Skin of body (tissue), 2 donors: Measurements from ENCODE around the gene TXN2. TPM values are rescaled to one million over a fixed set of nuclear protein-coding genes. Genes with fewer than 3 reads are reported as not detected.

Source experiments
- DNase-seq: peaks from one replicate; lab custom pipeline; 2025; lab: John Stamatoyannopoulos, UW
- total RNA-seq: library from RNA; depleted of rRNA; stranded (reverse); fragments of >200 nt; gene quantifications from one replicate; pipeline ENCODE4 v1.2.3, GENCODE V29; 2014

Gene TXN2
- total RNA-seq, 1 donor from 2014 or later = 20.2 TPM

DNA sequence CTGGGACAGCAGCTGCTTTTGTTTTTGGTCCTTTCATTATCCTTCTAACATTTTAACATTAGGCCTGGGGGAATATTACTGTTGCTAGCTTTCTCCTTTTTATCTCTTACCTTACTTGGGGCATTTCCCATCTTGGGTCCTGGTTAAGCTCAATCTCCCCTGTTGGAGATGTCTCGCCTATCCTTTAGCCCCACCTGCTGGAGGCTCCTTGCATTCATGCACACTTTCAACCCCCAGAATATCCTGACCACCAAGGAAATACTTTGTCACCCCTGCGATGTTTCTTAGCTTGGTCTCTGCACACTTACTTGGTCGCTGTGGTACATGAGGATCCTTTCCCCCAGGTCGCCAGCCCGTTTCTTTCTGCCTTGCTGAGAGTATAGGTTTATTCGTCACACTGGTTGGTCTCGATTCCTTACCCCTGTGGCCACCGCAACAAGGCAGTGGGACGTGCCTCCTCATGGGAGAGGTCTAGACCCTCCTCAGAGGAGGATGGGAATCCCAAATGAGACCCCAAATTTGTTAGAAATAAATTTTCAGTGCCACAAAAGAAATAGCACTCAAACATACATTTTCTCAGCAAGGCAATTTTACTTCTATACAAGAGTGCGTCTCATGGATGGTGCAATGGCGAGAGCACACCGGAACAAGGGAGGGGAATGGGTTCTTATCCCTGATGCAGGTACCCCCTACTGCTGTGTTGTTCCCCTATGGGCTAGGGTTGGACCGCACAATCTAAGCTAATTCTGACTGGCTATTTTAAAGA is 5.4 kb upstream of the TXN2 start:
- no peak for DNase-seq

DNA sequence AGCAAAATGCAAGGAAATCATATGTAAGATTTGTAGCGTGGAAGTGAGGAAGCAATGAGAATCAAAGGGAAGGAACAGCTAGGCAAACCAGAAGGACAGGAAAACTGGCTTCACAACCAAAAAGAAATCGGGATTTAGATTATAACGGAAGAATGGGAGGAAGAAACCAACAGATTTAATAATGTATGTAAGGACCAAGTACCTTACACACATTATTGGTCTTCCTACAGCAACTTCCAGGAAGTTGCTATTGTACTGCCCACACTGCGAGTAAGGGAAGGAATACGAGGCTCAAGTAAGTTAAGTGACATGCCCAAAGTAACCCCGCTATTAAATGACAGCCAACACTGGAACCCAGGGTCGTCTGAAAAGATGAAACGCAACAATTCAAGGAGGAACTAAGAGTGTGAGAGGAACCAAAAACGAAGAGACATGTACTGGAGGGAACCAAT is 473 bp downstream of the TXN2 start:
- peak; percentile 92 for DNase-seq

DNA sequence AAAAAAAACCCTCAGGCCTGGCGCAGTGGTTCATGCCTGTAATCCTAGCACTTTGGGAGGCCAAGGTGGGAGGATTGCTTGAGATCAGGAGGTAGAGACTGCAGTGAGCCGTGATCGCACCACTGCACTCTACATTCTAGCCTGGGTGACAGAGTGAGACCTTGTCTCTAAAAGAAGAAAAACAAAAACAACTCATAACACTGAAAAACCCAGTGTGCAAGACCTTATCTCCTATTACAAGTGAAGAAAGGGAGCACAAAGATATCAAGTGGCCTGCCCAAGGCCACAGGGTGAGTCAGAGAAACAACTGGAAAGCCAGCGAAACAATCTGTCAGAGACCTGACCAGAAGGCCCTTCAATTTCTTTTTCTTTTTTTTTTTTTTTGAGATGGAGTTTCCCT is 2.5 kb downstream of the TXN2 start:
- DNase-seq = no peak

DNA sequence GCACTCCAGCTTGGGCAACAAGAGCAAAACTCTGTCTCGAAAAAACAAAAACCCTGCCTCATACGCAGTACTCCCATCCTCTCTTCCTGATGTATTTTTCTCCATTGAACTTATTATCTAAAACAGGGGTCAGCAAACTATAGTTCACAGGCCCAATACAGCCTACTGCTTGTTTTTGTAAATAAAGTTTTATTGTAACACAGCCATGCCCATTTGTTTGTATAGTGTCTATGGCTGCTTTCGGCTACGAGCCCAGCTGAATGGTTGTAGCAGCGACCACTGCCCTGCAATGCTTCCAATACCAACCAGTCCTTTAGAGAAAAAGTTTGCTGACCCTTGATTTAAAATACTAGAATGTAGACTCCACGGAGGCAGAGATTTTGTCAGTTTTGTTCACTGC is 6.1 kb downstream of the TXN2 start:
- no peak for DNase-seq

DNA sequence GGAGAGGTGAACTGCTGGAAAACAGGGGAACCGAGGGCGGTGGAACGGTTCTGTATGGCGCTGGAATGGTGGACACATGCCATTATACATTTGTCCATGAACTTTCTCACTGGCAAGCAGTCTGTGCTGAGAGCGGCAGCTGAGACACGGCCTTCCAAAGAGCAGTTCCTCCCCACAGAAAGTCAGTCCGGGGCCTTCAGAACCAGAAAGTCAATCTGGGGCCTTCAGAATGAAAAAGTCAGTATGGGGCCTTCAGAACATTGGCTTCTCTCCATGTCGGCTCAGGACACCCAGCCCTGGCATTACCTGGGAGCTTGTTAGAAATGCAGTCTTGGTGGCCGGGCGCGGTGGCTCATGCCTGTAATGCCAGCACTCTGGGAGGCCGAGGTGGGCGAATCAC is 8.8 kb downstream of the TXN2 start:
- no peak for DNase-seq

DNA sequence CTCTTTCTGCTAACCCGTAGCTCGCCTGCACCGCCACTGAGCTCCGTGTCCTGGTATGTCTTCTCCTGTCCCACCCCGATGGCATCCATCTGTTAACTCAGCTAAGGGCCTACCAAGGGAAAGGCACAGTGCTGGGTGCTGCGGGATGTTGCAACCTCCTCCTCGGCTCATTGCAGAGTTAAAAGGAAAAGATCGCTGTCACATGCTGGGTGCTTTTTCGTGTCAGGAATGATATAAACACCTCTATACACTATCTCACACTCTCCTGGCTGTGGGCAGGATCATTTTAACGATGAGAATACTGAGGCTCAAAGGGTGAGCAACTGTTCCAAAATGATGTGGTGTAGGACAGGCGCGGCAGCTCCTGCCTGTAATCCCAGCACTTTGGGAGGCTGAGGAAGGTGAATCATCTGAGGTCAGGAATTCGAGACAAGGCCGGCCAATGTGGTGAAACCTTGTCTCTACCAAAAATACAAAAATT is 10.1 kb downstream of the TXN2 start:
- no peak for DNase-seq

DNA sequence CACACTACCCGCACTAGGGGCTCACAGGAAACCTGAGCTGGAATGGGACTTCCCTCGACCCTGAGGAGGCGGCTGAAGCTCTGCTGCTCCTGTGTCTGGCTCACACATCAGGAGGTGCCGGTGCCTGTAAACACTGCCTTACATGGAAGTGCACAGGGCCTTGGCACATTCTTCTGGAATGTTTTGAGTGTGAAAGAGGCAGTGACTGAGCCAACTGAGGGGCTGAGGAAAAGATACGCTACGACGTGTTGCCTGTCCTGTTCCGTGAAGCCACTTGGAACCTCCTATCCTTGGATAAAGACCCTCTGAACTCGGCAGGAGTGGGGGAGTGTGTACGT is 10.5 kb downstream of the TXN2 start:
- no peak for DNase-seq

DNA sequence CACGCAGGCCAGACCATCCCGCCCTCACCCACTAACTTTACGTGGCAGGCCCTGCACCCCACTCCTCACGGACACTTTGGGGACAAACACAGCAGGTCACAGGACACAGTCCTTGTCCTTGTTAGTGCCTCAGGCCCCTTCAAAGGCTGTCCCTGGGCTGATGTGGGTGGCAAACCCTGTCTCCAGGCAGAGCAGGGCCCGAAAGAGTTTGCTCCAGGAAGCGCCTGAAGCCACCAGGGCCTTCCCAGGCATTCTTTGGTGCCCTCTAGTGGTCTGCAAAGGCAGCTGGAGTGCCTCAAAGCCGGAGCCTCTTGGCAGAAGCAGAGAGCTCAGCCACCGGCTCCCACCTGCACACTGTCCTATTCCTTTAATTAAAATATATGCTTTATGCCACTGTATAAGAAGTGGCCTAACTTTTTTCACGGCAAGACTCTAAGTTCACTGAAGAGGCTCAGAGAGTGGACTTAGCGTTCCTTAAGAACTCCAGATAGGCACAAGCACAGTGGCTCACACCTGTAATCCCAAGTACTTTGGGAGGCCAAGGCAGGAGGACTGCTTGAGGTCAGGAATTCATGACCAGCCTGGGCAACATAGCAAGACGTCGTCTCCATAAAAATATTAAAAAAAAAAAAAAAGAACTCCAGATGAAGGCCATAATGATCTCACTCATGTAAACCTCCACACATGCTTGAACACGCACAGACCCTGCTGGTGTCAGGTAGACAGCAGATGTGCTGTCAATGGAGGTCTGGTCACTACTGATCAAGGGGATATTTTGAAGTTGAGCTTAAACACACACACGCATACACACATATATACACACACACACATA is 11.1 kb downstream of the TXN2 start:
- peak; percentile 78 for DNase-seq

DNA sequence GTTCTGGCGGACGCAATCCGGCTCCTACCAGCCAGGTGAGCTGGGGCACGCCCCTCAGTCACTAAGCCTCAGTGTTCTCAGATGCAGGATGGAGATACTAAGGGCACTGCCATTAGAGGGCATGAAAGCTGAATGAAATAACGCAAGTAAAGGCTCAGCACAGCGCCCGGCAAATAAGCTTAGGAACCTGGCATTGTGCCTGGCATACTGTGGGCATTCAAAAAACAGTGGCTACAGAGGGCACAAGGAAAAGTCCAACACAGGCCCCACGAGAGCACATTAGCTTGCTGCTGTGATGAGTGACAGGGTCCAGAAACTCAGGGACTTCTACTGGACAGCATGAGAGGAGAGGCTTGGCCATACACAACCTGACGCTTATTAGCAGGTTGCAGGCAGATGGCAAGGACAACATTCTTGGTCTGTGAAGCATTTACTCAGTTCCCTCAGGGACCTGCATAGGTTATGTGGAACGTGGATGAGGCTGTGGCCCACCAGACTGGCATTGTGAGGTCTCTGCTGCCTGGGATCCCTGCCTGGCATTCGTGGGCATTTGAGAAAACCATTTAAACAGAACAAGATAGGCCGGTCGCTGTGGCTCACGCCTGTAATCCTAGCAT is 12.2 kb downstream of the TXN2 start:
- DNase-seq = no peak

DNA sequence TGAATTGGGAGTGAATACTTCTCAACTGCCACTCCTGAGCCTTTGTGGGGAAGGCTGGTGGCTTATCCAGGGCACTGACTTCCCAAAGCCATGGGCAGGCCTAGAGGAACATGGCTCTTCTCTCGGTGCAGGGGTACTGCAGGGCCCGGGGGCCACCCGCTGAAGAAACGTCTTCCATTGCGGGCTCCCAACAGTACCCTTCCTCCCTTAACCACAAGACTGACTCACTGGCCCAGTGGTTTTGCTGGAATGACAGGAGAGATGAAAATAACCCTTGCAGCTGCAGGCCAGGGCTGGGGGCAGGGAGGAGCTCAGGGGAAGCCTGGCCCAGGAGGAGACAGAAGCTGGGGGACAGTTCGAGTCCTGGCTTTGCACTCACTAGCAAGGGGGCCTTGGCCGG is 13.5 kb downstream of the TXN2 start:
- no peak for DNase-seq

DNA sequence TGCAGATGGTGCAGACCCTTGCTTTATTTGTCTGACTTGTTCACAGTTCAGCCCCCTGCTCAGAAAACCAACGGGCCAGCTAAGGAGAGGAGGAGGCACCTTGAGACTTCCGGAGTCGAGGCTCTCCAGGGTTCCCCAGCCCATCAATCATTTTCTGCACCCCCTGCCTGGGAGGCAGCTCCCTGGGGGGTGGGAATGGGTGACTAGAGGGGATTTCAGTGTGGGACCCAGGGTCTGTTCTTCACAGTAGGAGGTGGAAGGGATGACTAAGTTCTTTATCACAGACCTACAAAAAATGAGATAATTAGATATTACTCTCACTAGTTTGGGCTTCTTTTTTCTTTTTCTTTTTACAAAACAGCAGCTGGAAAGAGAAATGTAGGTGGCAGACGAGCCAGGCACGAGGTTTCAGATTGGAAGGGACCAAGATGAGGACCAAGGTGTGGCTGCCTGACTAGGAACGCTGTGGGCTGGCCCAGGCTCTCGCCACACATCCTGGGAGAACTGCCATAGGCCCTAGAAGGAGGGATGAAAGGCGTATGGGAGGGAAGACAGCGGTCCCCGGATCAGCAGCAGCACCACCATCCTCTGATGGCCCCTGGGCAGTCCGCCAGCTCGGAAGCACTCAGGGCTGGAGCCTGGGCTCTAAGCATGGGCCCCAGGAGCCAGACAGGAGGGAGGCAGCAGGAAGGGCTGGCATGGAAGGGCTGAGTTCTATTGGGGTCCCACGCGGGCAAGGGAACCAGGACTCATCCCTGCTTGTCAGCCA is 14.2 kb downstream of the TXN2 start:
- no peak for DNase-seq

DNA sequence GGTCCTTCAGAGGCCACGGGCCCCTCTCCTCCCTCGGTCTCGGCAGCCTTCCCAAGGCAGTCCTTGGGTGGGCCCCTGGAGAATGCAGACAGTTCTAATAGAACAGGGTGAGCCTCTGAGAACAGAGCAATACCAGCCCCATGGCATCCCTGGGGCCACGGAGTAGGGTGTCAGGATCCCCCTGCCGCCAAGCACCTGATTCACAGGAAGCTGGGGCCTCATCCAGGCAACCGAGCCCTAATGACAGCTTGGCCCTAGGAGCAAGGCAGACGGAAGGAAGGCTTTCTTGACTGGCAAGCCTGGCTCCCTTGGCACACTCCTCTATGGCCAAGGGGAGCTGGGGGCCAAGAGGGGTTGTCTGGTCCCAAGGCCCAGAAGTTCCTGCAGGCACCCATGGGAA is 15.2 kb downstream of the TXN2 start:
- no peak for DNase-seq

DNA sequence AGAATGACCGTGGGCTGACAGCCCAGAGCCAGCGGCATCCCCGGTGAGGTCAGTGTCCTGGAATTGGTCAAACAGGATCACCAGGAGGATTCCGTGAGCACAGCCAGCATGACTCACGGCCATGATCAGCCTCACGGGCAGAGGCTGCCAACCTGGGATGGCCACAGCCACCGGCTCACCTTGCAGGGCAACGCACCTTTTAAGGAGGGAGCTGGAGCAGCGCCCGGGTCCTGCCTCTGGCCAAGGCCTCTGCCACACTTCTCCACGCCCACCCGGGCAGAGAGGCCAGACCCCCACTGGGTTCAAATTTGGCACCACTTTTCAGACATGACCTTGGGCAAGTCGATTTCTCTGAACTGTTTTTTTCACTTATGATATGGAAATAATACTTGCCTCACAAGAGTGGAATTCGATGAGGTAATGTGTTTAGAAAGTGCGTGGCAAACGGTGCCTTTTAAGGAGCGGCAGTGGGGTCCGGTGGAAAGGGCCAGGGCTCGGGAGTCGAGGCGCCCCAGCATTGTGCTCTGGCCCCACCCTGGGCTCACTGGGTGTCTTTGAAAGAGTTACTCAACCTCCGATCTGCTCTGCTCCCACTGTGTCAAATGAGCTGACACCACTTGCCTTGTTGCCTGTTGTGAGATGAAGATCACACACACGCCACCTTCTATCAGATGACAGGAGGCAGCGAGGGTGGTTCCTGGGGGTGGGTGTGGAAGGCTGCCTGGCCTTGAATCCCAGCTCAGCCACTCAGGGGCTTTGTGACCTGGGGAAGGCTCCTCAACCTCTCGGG is 16.0 kb downstream of the TXN2 start:
- DNase-seq = no peak

DNA sequence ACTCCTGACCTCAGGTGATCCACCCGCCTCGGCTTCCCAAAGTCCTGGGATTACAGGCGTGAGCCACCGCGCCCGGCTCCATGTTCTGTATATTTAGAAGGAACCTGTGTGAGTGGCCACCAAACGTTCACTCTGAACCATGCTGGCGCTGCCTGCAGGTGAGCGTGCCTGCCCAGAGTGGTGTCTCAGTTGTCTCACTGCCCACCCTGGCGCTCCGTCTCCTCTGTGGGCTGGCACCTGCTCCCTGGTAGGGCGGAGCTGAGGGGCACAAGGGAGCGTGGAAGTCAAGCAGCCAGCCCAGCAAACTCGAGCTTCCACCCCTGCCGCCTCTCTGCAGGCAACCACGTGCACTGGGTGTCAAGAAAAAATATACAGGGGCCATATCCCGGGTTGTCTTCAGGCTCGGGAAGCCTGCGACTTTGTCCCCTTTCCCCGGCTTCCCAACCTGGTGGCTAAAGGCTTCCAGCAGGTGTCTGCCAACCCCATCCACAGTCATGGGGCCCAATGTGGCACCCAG is 16.7 kb downstream of the TXN2 start:
- no peak for DNase-seq

DNA sequence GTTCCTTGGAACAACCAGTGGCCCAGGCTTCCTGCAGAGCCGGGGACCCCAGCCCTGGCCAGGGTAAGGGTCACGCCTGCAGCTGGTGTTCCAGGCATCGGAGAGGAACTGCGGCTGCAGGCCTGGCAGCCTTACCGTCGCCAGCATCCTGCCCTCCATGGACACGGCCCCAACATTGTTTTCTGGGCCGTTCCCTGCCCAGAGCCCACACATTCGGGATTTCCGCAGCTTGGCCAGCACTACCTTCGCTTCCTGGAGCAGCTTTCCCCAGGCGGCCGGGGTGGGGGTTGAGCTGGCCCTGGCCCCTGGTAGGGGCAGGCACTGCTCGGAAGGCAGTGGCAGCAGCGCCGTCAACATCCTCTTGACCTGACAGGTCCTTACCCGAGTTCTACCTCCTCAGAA is 17.7 kb downstream of the TXN2 start:
- DNase-seq = no peak

DNA sequence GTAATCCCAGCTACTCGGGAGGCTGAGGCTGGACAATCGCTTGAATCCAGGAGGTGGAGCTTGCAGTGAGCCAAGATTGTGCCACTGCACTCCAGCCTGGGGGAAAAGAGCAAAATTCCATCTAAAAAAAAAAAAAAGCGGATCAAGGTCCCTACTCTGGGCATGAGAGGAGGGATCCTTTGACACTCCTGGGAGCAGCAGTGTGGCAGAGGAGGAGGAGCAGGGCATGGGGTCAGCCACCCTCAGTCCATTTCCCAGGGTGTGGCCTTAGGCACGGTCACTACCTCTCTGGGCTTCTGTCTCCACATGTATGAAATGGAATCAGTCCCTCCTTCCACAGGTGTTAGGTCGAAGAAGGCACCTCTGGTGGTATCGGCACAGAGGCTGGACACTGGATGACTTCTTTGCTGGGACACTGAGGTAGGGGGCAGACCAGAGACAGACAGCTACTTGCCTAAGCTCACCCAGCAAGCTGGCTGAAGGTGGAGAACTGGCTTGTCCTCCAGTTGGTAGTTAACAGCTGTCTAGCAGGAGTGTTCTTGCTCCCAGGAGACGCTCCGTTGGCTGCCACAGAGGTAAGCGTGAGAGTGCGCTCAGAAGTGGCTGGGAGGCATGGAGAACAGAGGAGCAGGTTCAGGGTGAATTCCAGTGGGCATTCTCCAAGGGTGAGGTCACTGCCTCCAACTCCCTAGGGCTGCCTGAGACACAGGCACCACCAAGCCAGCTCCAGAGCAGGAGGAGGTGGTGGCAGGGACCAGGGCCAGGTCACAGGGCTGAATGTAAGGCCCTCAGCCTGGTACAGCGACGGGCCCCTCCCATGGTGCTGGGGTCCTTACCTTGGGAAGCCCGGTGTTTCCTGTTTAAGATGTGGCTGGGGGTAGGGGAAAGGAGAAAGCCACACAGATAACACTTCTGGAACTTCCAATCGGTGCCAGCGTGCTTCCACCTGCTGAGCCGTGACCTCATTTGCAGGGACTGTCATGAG is 19.5 kb downstream of the TXN2 start:
- peak; percentile 40 for DNase-seq

DNA sequence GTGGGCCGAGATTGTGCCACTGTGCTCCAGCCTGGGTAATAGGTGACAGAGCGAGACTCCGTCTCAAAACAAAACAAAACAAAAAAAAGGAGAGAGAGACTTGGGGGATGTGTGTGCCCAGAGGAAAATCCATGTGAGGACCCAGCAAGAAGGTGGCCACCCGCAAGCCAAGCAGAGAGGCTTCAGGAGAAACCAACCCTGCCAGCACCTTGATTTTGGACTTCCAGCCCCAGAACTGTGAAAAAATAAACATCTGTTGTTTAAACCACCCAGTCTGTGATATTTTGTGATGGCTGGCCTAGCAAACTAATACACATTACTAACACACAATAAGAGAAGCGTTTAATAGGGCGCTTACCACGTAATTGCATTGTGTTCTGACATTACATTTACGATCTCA is 21.2 kb downstream of the TXN2 start:
- no peak for DNase-seq

DNA sequence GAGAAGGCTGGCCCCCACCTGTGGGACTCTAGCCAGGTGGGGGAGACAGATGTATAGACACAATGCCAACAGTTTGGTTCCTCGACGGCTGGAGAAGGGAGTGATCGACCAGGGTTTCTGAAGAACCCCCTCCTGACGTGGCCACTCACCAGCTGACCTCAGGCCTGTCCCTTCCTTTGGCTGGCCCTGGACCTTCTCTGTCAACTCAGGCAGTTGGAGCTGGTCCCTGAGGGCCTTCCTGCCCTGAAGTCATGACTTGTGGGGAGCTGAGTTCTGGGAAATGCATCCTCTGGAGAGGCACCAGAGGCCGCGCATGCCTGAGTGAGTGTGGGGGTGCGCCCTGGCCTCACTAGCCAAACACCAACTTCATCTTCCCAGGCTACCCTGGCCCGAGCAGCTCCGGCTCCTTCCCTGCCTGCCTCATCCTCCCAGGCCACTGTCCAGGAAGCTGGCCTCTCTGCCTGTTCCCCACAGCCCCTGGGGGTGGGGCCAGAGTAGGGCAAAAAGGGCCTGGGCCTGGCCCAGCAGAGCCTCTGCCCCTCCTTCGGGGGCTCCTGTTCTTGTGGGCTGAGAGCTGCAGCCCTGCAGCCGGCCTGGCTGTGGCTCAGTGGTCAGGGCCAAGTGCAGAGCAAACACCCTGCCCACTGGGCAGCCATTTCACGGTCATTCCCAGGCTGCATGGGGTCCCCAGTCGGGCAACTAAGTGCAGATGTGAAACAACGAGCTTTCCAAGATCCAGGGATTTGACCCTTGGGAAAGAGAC is 23.6 kb downstream of the TXN2 start:
- DNase-seq = no peak

DNA sequence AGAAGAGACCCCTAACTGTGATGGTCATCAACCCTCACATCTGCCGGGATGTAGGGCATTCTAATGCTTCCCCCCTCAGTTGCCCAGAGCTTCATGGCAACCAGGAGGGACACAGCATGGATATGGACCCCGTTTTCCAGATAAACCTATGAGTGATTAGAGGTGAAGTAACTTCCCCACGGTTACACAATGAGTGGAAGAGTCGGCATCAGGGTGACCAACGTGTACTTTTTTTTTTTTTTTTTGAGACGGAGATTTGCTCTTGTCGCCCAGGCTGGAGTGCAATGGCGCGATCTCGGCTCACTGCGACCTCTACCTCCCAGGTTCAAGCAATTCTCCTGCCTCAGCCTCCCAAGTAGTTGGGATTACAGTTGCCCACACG is 25.0 kb downstream of the TXN2 start:
- DNase-seq = no peak
